GM10266 (cell line): Measurements from ENCODE around the gene CDK8.

Source experiments
- DNase-seq: peaks from one replicate; pipeline ENCODE4 v3.0.0; 2012; ENCODE audit errors: extremely low spot score
- CTCF ChIP-seq: IDR thresholded peaks from 2 replicates; pipeline ENCODE4 v1.5.1; 2012; ENCODE audit warnings: mild to moderate bottlenecking, low read depth; ENCODE audit not compliant: control insufficient read depth, insufficient read depth; ENCODE audit errors: missing control alignments

The CDK8 gene

GRCh38 chr13:26253262-26253786 is 605 bp upstream of the CDK8 start:
- no peak for TF ChIP-seq CTCF
- no peak for DNase-seq

GRCh38 chr13:26254583-26255111 is 718 bp downstream of the CDK8 start:
- DNase-seq = peak; percentile 43

GRCh38 chr13:26255115-26255514 is 1.2 kb downstream of the CDK8 start:
- TF ChIP-seq CTCF = no peak
- DNase-seq = no peak

More at GRCh38 chr13:26254583-26255111, 718 bp downstream of the CDK8 start:
- TF ChIP-seq CTCF = no peak

GRCh38 chr13:26255691-26256277 is 1.9 kb downstream of the CDK8 start:
- peak; percentile 15 for TF ChIP-seq CTCF
- no peak for DNase-seq

GRCh38 chr13:26257049-26257448 is 3.1 kb downstream of the CDK8 start:
- no peak for DNase-seq
- no peak for TF ChIP-seq CTCF

GRCh38 chr13:26259634-26260033 is 5.7 kb downstream of the CDK8 start:
- TF ChIP-seq CTCF = no peak
- no peak for DNase-seq

- no peak for DNase-seq
- no peak for TF ChIP-seq CTCF
These were observed 8.2 kb downstream of the CDK8 start for GRCh38 chr13:26262156-26262555.
